Measurements from ENCODE around the gene EPHB6.

The EPHB6 gene

DNA sequence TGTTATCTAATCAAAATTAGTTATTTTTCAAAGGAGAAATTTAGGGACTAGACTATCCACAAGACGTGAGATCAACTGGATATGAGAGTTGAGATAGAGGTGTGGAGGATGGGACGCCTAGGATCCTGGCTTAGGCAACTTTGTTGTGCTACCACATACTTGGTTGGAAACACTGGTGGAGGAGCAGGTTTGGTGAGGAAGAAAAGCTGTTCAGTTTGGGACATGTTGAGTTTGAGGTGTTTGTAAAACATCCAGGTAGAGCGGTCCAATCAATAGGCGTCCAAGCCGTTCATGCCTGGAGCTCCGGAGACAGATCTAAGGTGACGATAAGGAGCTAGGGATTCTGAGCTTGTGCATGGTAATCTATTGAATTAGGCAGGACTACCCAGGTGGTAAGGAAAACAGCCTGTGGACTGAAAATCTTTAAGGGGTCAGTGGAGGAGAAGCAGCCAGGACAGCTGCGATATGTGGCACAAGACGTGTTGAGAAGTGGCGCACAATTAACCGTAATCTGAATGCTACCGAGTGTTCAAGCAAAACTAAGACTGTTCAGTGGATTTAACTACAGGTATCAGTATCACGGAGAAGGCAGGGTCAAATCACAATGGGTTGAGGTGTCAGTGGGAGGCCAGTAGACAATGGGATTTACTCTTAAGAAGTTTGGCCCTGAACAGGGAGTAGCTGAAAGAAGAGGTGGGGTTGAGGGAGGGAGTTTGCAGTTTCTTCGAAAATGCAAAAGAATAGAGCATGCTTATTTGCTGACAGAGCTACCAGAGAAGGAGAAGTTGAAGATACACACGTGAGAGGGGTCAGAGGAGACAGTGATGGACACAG lies 46.8 kb downstream of the EPHB6 start:
- peaks cover 8% of the 10 kb centered on the region for H3K9me3 ChIP-seq (ENCODE audit: low read length)
- H3K4me1 ChIP-seq (ENCODE audit: insufficient read depth, low read length, severe bottlenecking): no peaks in the 10 kb centered on the region
- no peak overlapping the region for H3K27ac ChIP-seq (ENCODE audit: low read depth, low read length, poor library complexity, severe bottlenecking)
- no peak overlapping the region for H2AFZ ChIP-seq (ENCODE audit: low read length)
- no peaks in the 10 kb centered on the region for H3K36me3 ChIP-seq (ENCODE audit: insufficient read depth, low read length)
- TF ChIP-seq, protein P1, sequence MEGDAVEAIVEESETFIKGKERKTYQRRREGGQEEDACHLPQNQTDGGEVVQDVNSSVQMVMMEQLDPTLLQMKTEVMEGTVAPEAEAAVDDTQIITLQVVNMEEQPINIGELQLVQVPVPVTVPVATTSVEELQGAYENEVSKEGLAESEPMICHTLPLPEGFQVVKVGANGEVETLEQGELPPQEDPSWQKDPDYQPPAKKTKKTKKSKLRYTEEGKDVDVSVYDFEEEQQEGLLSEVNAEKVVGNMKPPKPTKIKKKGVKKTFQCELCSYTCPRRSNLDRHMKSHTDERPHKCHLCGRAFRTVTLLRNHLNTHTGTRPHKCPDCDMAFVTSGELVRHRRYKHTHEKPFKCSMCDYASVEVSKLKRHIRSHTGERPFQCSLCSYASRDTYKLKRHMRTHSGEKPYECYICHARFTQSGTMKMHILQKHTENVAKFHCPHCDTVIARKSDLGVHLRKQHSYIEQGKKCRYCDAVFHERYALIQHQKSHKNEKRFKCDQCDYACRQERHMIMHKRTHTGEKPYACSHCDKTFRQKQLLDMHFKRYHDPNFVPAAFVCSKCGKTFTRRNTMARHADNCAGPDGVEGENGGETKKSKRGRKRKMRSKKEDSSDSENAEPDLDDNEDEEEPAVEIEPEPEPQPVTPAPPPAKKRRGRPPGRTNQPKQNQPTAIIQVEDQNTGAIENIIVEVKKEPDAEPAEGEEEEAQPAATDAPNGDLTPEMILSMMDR (IDR thresholded peaks at IDR 0.05; ENCODE audit: low read length): no peak
- TF ChIP-seq EZH2 (IDR thresholded peaks at IDR 0.05; ENCODE audit: borderline replicate concordance, low read length): no peak
- no peaks in the 10 kb centered on the region for H3F3A ChIP-seq (ENCODE audit: insufficient read depth, low read length)
- H3K4me2 ChIP-seq (ENCODE audit: low read length): no peak overlapping the region
- no peak overlapping the region for H3K4me3 ChIP-seq (ENCODE audit: low read depth, low read length, poor library complexity, severe bottlenecking)
- H4K20me1 ChIP-seq (ENCODE audit: insufficient read depth, low read length): no peaks in the 10 kb centered on the region
- no peaks in the 10 kb centered on the region for H3K9me2 ChIP-seq (ENCODE audit: low read depth, low read length)
- no peak overlapping the region for H3K9ac ChIP-seq (ENCODE audit: low read length)
- no peaks in the 10 kb centered on the region for H3K79me2 ChIP-seq (ENCODE audit: insufficient read depth, low read length)
- no peaks in the 10 kb centered on the region; the same call in 1 of the 2 replicates for H3K27me3 ChIP-seq (ENCODE audit: insufficient read depth, low read length)

DNA sequence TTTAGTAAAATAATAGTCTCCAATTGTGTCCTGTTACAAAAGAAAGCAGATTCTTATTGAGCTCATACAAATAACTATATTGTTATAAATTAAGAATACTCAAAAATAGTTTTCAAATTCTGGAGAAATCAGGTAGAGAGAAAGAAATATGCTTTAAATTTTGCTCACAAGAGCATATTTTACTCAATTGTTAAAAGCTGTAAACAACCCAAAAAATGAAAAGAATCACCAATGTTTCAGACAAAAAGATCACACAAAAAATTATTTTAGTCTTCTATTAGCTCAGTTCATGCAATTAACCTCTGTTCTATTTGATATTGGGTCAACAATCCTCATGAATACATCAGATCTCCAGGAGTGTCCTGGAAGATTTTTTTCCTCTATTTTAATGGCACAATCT lies 49.3 kb downstream of the EPHB6 start:
- Histone ChIP-seq H3K9ac (ENCODE audit: low read length) (no peak overlapping the region), H2AFZ (ENCODE audit: low read length) (no peak overlapping the region), H3K27ac (ENCODE audit: low read depth, low read length, poor library complexity, severe bottlenecking) (no peak overlapping the region), H3K79me2 (ENCODE audit: insufficient read depth, low read length) (no peaks in the 10 kb centered on the region), H3K27me3 (ENCODE audit: insufficient read depth, low read length) (no peaks in the 10 kb centered on the region), H3F3A (ENCODE audit: insufficient read depth, low read length) (no peaks in the 10 kb centered on the region), H4K20me1 (ENCODE audit: insufficient read depth, low read length) (no peaks in the 10 kb centered on the region), H3K4me3 (ENCODE audit: low read depth, low read length, poor library complexity, severe bottlenecking) (no peak overlapping the region), H3K4me2 (ENCODE audit: low read length) (no peak overlapping the region), H3K9me2 (ENCODE audit: low read depth, low read length) (no peaks in the 10 kb centered on the region), H3K9me3 (ENCODE audit: low read length) (peaks cover 8% of the 10 kb centered on the region), H3K4me1 (ENCODE audit: insufficient read depth, low read length, severe bottlenecking) (no peaks in the 10 kb centered on the region), H3K36me3 (ENCODE audit: insufficient read depth, low read length) (no peaks in the 10 kb centered on the region)
- TF ChIP-seq, protein P1 (IDR thresholded peaks at IDR 0.05; ENCODE audit: low read length): no peak
- no peak for TF ChIP-seq EZH2 (IDR thresholded peaks at IDR 0.05; ENCODE audit: borderline replicate concordance, low read length)

DNA sequence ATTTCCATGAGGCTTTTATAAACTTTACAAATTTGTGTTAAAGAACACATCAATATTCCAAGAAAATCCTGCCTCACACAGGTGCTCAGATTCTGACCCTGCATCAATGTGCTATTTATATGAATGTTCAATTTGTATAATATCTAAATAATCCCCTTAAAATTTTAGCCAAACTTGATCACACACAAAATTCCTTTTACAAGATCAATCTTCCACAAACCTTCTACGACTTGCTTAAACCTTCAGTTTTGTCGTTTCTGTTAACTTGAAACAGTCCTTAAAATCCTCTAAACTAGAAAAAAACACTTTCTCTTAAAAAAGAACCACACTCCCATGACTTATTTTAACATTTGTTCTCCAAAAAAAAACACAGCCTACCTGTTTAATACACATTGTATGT lies 50.9 kb downstream of the EPHB6 start:
- Histone ChIP-seq H3K36me3 (ENCODE audit: insufficient read depth, low read length) (no peaks in the 10 kb centered on the region), H3F3A (ENCODE audit: insufficient read depth, low read length) (no peaks in the 10 kb centered on the region), H3K9me2 (ENCODE audit: low read depth, low read length) (no peaks in the 10 kb centered on the region), H3K9me3 (ENCODE audit: low read length) (peaks cover 8% of the 10 kb centered on the region), H3K9ac (ENCODE audit: low read length) (no peak overlapping the region), H3K4me2 (ENCODE audit: low read length) (no peak overlapping the region), H2AFZ (ENCODE audit: low read length) (no peak overlapping the region), H3K4me3 (ENCODE audit: low read depth, low read length, poor library complexity, severe bottlenecking) (no peak overlapping the region), H4K20me1 (ENCODE audit: insufficient read depth, low read length) (no peaks in the 10 kb centered on the region), H3K4me1 (ENCODE audit: insufficient read depth, low read length, severe bottlenecking) (no peaks in the 10 kb centered on the region), H3K79me2 (ENCODE audit: insufficient read depth, low read length) (no peaks in the 10 kb centered on the region), H3K27me3 (ENCODE audit: insufficient read depth, low read length) (no peaks in the 10 kb centered on the region), H3K27ac (ENCODE audit: low read depth, low read length, poor library complexity, severe bottlenecking) (no peak overlapping the region)
- no peak for TF ChIP-seq EZH2 (IDR thresholded peaks at IDR 0.05; ENCODE audit: borderline replicate concordance, low read length)
- TF ChIP-seq, protein P1 (IDR thresholded peaks at IDR 0.05; ENCODE audit: low read length): no peak

Data from OCI-LY1 (cell line).